ENCODE measurements around the gene PER3.

- TF ChIP-seq POLR2A (IDR thresholded peaks at IDR 0.05) (no peak), CTCF (IDR thresholded peaks at IDR 0.05) (no peak)
Measured at GRCh38 chr1:7767176-7767575, 16.9 kb upstream of the PER3 start.

Data from right lobe of liver (tissue), 4 donors.